Cardiac septum (tissue), 1 donor: ENCODE data around the gene DNMT3A. TPM values are rescaled to one million over a fixed set of nuclear protein-coding genes. Genes with fewer than 3 reads are reported as not detected.

Experiments
- DNase-seq: peaks from one replicate; pipeline ENCODE4 v3.0.0-alpha.2; 2020; ENCODE audit warnings: low spot score
- intact Hi-C: fragments of 100-400 bp; cut with DNase I; formaldehyde crosslinking; loops from one replicate; pipeline ENCODE4 v1.14.0; 2022
- total RNA-seq: library from RNA; stranded (reverse); fragmentation: NEBNext Ultra II Directional; extraction: Animal tissue kit (Norgen Biotek cat#: 25700); gene quantifications from one replicate; pipeline ENCODE4 v1.2.1, GENCODE V29; 2021
- donor health status: DM: no; HTN: no; CAD: no.

Gene DNMT3A
- total RNA-seq, 1 donor from 2014 or later, result 24.9 TPM

GRCh38 chr2:25298776-25299431 lies 42.8 kb downstream of the DNMT3A start:
- no peak for DNase-seq
- intact Hi-C loops, result no loop called here

- intact Hi-C loops, result no loop called here
- no peak for DNase-seq
Measured at GRCh38 chr2:25297738-25298137, 44.0 kb downstream of the DNMT3A start.

GRCh38 chr2:25295621-25296020 lies 46.1 kb downstream of the DNMT3A start:
- no peak for DNase-seq

GRCh38 chr2:25294573-25295462 lies 46.9 kb downstream of the DNMT3A start:
- DNase-seq, result peak; percentile 95
- intact Hi-C loops, result loop anchor here (1.0 to 2.0 kb wide), 2 partner anchors 16 to 17 kb away; no protein-coding TSS in a partner anchor

More at GRCh38 chr2:25295621-25296020, 46.1 kb downstream of the DNMT3A start:
- intact Hi-C loops, result loop anchor here (2.0 kb wide), 1 partner anchor 15 kb away; no protein-coding TSS in a partner anchor

- DNase-seq, result no peak
- intact Hi-C loops, result loop anchor here (1.0 to 2.0 kb wide), 2 partner anchors 16 to 17 kb away; no protein-coding TSS in a partner anchor
Measured at GRCh38 chr2:25293958-25294562, 47.7 kb downstream of the DNMT3A start.

- intact Hi-C loops, result no loop called here
- DNase-seq, result no peak
Measured at GRCh38 chr2:25293145-25293544, 48.6 kb downstream of the DNMT3A start.

GRCh38 chr2:25292408-25292807 lies 49.3 kb downstream of the DNMT3A start:
- DNase-seq, result no peak
- intact Hi-C loops, result no loop called here

GRCh38 chr2:25290811-25291495 lies 50.8 kb downstream of the DNMT3A start:
- no peak for DNase-seq

GRCh38 chr2:25286723-25287483 lies 54.8 kb downstream of the DNMT3A start:
- intact Hi-C loops, result no loop called here
- no peak for DNase-seq

More at GRCh38 chr2:25290811-25291495, 50.8 kb downstream of the DNMT3A start:
- intact Hi-C loops, result no loop called here

- intact Hi-C loops, result no loop called here
- no peak for DNase-seq
Measured at GRCh38 chr2:25286025-25286400, 55.7 kb downstream of the DNMT3A start.

- no peak for DNase-seq
- intact Hi-C loops, result no loop called here
Measured at GRCh38 chr2:25285265-25286024, 56.3 kb downstream of the DNMT3A start.

GRCh38 chr2:25284756-25285155 lies 57.0 kb downstream of the DNMT3A start:
- DNase-seq, result no peak
- intact Hi-C loops, result no loop called here

GRCh38 chr2:25283921-25284320 lies 57.8 kb downstream of the DNMT3A start:
- no peak for DNase-seq
- intact Hi-C loops, result no loop called here

- intact Hi-C loops, result no loop called here
- DNase-seq, result no peak
Measured at GRCh38 chr2:25281941-25282340, 59.8 kb downstream of the DNMT3A start.

- DNase-seq, result no peak
- intact Hi-C loops, result no loop called here
Measured at GRCh38 chr2:25281522-25281921, 60.2 kb downstream of the DNMT3A start.

- no peak for DNase-seq
- intact Hi-C loops, result no loop called here
Measured at GRCh38 chr2:25280051-25280687, 61.6 kb downstream of the DNMT3A start.

- no peak for DNase-seq
- intact Hi-C loops, result loop anchor here (5.0 kb wide), 1 partner anchor 58 kb away; no protein-coding TSS in a partner anchor
Measured at GRCh38 chr2:25279091-25279651, 62.6 kb downstream of the DNMT3A start.
